NCI-H1048 (cell line): Measurements from ENCODE around the gene SRR.

ENCODE experiments used
- DNase-seq: peaks from one replicate; lab custom pipeline; 2025; lab: John Stamatoyannopoulos, UW

The SRR gene

DNA sequence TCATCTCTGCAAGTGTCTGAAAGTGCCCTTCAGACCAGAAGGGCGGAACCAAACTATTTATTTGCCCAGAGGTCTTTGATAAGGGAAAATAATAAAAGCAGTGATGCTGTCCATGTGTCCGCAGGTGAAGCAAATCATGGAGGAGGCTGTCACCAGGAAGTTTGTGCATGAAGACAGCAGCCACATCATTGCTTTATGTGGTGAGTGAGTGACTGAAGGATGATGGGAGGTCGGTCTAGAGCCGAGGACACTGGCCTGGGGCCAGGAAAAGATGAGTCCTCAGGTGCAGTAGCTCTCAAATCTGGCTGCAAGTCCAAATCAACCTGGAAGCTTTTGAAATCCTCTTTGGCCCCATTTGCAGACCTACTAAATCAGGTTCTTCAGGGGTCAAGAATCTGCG is 39.7 kb downstream of the SRR start:
- no peak for DNase-seq

DNA sequence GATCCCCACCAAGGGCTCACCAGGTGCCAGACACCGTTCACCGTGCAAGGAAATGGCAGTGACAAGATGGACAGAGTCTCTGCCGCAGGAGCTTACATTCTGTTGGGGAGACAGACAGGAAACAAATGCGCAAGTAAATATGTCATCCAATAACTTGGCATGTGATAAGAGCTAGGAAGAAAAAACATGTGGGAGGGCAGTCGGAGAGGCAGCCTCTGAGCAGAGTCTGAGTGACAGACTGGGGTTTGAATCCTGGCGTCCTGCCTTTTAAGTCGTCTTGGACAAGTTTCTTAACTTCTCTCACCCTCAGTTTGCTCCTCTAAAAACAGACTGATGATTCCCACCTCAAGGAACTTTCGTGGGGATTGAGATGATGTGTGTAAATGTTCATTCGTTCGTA is 40.8 kb downstream of the SRR start:
- no peak for DNase-seq

DNA sequence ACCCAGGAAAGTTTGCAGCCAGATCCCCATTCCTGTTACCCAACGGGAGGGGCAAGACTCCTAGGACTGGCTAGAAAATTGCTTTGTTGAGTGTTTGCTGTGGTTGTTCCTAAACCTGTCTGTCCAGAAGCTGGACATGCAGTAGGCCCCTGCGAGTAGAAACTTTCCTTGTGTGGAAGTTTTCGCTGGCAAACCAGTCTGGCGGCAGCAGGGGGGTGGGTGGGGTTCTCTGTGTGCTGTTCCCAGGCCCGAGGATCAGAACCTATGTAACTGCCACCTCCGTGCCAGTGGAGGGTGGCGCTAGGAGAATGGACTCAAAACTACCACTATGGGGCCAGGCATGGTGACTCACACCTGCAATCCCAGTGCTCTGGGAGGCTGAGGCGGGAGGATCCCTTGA is 42.7 kb downstream of the SRR start:
- no peak for DNase-seq

DNA sequence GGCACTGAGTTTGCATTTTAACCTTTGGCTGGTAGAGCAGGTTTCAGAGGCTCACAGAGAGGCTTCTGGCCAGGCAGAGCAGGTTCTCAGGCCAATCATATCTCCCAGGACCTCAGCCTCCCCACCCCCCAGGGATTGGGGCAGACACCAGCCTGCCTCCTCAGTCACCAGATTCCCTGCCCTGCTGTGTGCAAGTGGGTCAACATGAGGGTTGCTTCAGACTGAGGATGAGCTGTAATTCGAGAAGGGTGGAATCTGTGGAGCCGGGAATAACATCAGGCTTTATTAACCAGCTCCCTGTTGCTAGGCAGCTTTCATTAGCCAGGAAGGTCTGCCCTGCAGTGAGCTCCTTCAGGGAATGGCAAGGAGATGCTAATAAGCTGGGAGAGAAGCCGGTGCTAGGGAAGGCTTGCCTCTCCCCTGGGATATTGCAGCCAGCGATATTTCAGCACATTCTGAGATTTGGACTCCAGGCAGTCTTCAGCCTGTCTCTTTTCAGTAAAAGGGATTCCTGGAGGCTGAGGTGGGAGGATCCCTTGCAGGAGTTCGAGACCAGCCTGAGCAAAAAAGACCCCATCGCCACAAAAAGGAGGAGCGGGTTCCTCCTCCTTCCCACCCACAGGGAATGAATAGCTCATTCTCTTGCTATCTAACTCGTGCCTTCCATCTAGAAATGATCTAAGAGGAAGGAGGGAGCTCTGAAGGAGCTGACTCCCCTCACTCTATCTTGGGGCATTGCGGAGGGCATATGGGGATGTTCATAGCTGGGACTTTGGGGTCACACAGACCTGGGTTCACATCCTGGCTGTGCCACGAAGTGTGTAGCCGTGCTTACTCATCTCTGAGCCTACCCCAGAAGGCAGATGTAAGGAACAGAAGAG is 44.3 kb downstream of the SRR start:
- no peak for DNase-seq

DNA sequence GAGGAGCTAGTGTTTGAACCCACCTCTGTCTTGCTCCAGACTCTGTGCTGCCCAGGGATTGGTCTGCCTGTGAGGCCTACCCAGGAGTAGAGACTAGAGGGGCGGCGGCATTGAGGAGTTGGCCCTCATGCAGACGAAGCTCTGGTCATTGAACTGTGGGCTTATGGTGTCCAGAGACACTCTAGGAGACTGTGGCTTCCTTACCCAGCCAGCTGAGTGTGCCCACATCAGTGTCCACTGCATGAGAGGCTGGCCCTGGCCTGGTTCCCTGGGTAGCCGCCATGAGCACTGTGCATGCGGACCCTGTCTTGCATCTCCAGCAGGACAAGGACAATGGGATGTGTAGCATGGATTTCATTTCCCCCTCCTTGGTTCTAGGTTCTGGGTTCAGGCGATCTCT is 47.5 kb downstream of the SRR start:
- DNase-seq = no peak

DNA sequence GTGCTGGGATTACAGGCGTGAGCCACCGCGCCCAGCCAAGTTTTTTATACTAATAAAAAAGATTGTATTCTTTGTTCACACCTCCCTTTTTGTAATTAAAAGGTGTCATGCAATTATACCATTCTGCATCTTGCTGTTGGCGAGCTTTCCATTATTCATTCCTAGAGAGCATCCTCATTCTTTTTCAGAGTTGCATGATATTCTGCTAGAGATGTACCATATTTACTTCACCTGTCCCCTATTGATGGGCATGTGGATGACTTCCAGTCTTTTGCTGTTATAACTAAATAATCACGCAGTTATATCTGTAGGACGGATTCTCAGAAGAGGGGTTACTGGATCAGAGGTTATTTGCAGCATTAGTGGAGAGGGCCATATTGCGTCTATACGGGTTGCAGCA is 50.6 kb downstream of the SRR start:
- no peak for DNase-seq

DNA sequence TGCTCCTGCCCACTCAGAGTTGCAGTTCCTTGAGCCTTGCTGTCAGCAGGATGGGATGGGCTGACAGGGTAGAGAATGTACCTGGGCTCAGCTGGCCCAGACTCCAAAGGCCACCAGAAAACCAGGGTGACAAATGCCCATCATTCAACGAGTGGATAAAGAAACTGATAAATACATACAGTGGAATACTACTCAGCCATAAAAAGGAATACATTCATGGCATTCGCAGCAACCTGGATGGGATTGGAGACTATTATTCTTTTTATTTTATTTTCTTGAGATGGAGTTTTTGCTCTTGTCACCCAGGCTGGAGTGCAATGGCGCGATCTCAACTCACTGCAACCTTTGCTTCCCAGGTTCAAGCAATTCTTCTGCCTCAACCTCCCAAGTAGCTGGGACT is 53.5 kb downstream of the SRR start:
- no peak for DNase-seq

DNA sequence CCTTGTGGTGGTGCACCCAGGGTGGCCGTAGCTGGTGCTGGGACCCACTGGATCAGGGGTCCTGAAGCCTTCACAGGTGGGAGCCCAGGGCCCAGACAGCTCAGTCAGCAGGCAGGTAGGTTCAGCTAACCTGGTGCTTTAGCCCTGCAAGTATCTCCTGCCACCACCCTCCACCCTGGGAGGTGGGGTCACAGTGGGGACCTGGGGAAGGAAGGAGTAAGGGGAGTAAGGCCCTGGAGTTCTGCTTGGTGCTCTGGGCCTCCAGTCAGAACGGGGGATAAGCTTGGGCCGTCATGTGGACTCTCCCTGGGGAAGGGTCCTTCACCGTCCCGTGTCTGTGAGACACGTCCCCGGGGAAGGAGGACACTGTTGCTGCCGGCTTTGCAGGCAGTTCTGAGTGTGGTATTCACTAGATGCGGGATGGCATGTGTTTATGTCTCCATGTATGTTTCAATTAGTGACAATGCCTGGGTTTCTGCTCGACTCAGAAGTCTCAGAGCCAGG is 54.2 kb downstream of the SRR start:
- DNase-seq = no peak

DNA sequence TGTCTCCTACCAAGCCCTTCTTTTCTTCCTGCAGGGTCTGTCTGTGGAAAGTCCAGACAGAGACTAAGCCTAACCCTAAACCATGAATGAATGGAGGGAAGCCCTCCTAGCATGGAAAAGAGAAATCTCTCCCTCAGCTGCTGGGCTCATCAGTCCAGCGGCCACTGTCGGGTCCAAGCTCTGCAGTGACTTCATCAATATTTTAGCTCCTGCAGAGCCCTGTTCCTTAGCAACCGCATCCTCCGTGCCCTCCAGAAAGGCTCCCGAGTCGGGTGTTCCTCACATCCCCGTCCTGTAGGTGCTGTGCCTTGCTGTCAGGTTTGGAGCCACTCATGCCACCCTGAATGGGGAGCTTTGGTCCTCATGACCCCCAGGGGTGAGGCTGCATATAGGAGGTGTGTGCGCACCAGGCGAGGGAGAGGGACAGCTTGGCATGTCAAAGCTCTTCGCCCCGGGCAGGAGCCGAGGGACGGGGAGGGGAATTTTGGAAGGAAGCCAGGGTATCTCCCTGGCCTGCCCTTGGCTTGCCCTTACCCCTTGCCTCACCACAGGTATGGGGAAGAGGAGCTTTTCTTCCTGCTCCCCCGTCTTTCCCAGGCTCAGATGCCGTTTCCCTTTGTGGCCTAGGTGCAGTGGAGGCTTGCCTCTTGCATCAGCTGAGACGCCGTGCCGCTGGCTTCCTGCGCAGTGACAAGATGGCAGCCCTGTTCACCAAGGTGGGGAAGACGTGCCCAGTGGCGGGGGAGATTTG is 57.4 kb downstream of the SRR start:
- DNase-seq = no peak

DNA sequence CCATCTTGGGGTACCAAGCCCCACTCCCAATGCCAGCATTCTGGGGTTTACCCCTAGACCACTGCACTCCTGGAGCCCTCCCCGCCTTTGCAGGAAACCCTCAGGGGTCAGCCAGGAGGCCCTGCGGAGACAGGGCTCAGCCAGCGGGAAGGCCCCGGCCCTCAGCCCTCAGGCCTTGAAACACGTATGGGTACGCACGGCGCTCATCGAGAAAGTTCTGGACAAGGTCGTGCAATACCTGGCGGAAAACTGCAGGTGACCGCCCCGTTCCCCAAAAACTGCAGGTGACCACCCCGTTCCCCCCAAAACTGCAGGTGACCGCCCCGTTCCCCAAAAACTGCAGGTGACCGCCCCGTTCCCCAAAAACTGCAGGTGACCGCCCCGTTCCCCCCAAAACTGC is 58.3 kb downstream of the SRR start:
- no peak for DNase-seq

DNA sequence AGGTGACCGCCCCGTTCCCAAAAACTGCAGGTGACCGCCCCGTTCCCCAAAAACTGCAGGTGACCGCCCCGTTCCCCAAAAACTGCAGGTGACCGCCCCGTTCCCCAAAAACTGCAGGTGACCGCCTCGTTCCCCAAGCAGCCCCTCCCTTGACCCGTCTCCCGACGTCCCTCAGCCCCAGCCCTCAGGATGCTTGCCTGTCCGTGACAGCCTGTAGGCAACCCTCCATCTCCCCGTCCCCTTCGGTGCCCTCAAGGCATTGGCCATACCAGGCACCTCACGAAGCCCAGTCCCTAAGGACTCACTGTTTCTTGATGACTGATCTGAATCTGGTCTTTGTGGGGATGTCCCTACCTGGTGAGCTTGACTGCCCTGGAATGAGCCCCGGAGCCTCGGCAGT is 58.7 kb downstream of the SRR start:
- no peak for DNase-seq

DNA sequence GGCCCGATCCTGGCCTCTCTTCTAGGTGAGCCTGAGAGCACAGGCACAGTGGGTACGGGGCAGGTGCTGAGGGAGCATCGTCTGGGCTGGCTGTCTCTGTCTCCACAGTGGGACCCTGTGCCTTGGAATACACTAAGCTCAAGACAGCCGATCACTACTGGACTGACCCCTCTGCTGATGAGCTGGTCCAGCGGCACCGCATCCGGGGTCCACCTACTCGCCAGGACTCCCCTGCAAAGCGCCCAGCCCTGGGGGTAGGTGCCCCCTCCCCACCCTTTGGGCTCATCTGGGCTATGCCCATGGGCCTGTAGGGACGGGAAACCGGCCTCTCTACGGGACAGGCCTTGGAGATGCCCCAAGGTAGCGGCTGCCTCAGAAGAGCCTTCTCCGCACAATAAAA is 59.1 kb downstream of the SRR start:
- DNase-seq = no peak

DNA sequence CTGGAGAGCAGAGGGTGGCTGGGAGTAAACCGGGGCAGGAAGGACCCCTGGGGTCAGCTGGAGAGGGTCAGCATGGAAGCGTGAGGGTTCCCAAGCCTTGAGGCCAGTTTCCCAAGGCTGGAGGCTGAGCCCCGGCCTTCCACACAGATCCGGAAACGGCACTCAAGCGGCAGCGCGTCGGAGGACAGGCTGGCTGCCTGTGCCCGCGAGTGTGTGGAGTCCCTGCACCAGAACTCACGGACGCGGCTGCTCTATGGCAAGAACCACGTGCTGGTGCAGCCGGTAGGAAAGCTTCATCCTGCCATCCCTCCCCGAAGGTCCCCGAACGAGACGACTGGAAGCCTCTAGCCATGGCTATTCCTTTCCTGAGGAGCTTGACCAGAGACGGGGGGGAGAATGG is 59.6 kb downstream of the SRR start:
- DNase-seq = no peak

DNA sequence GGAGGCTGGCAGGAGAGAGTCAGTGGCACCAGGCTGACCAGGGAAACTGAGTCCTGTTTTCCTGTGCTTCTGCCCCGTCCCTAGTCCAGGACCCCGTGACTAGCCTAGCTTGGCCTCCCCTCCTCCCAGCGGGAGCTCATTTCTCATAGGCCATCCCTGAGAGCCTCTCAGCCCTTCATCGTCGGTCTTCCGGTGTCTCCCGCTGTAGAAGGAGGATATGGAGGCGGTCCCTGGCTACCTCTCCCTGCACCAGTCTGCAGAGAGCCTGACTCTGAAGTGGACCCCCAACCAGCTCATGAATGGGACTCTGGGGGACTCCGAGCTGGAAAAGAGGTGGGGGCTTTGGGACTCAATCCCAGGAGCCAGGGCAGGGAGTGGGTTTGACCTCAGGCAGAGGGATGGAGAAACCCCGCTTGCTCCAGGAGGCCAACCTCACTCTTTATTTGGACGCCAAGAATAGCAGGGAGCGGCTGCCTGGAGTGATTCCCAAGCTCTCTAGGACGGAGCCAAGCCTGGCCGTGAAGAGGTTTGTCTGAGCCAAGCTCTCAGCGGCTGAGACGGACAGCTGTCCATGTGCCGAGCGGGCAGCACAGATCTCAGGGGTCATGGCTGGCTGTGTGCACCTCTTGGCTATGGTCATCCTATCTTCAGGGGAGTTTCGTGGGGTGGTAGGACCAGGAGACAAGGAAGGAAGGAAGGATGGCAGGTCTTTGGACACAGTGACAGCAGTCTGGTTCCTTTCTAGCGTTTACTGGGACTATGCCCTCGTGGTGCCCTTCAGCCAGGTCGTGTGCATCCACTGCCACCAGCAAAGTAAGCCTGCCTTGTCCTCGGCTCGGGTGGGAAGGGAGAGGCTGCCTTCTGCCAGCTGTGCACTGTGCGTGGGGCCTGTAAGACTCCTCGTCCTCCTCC is 60.4 kb downstream of the SRR start:
- DNase-seq = no peak

DNA sequence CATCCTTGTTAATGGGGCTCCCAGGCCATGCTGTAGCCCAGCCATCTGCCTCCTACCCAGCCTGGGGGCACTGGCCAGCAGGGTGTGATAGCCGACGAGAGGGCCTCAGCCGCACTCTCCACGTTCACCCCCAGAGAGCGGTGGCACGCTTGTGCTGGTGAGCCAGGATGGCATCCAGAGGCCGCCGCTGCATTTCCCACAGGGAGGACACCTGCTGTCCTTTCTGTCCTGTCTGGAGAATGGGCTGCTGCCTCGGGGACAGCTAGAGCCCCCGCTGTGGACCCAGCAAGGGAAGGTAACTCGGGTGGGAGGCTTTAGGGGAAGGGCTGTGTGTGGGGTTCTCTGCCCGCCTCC is 61.0 kb downstream of the SRR start:
- DNase-seq = no peak

DNA sequence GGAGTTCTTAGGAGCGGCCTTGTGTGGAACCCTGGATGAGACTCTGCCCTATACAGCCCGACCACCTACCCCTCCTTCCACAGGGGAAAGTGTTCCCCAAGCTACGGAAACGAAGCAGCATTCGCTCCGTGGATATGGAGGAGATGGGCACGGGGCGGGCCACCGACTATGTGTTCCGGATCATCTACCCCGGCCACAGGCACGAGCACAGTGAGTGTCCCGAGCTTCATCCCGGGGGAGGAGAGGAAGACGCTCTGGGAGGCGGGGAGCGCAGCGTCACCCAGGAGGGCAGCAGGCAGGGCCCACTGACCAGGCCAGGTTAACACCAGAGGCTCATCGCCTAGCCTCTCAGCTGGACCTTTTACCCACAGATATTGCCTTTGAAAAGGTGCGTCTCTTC is 61.4 kb downstream of the SRR start:
- DNase-seq = no peak

DNA sequence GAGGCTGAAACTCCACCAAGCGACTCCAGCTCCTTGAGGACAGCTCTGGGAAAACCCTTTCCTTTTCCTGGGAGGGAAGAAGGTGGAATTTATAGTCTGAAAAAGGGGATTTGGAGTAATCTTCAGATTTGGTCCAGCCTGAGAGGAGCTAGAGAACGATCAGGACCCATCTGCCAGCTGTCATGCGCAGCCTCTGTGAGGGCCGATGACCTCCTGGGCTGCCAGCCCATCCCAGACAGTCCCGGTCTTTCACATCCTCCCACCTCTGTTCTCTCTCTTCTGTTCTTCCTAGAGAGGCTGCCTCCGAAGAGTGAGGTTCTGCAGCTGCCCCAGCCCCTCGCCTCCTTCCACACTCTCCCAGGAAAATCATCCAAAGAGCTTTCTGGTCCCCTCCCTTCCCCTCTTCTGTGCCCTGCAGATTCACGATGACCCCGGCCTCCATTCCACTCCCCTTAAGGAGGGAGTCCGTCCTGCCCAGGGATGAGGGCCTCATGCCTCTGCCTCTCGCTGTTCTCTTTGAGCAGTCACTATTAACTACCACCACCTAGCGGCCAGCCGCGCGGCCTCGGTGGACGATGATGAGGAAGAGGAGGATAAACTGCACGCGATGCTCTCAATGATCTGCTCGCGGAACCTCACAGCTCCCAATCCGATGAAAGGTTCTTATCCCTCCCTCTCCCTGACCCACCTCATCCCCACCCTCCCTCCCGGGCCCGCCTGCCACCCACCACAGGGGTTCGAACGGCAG is 63.2 kb downstream of the SRR start:
- DNase-seq = no peak

DNA sequence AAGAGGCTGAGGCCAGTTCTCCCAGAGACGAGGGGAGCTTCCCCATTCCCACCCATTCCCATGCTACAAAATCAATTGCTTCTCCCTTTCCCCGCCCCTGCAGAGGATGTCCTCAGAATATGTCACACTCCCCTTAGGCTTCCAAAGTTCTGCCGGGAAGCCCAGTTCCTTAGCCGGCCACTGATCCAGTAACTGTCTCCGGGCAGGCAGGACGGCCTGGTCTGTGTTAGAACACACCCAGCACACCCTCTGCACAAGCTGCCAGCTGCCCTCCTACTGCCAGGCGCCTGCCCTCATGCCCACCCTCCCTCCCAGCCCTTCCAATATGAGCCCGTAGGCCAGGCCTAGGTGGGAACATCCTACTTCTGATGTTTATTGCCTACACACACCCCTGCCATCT is 64.6 kb downstream of the SRR start:
- DNase-seq = no peak

DNA sequence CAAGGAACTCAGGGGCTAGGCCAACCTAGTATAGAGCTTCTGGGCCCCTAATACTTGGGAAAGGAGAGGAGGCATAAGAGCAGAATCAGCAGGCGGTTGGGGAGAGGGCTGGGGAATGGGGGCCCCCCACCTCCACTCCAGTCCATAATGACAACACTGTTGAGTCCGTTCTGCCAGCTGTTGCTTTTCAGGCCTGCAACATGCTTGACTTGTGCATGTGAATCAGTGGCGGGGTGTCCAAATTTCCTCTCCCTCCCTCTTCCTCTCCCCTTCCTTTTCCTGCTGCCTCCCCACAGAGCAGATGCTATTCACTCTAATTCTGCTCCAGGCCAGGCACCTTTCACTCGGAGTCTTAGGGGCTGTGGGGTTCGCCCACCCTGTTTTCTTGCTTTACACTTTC is 65.3 kb downstream of the SRR start:
- no peak for DNase-seq

DNA sequence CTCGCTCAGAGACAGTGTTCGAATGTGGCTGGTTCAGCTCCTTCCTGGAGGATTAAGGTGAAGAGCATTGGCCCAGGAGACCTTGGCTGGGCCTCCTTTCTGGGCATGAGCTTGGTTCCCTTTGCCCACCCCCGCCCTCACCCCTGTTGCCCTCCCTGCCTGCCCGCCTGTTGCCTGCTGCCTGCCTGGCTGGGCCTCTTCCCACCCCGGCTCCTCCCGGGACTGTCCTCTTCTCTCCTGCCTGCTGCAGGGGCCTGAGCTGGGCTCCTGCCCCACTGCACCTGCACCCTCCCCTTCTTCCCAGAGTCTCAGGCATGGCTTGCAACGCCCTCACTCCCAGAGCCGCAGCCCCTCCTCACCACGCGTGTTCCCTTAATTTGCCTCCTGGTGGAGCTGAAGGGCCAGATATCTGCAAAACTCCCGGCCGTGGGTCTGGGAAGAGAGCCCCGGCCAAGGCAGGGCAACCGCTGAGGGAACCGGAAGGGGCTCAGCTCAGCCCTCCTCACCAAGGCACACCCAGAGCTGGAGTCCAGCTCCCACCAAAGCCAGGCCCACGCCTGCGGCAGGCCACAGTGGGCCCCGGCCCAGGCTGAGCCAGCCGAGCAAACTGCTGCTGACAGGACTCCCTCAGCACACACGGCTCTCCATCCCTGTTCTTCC is 65.9 kb downstream of the SRR start:
- DNase-seq = no peak

DNA sequence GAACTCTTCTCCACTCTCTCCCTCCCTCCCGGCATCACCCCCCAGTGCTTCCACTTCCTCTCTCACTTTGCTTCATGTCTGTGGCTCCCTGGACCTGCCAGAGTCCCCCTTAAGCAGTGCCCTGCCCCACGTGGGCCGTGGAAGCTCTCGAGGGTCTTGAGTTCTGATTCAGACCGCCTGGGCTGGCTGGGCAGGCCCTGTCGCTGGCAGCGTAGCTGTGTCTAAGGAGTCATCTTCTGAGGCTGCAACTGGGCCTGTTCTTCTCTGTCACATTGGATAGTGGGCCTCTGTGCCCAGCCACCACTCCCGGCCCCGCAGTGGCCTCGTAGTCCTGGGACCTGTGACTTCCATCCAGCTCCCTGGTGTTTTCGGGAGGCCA is 66.5 kb downstream of the SRR start:
- DNase-seq = no peak
